Measurements from ENCODE around the gene GPR35. TPM values are rescaled to one million over a fixed set of nuclear protein-coding genes. Genes with fewer than 3 reads are reported as not detected.

The GPR35 gene
- total and polyA plus RNA-seq, 2 of the 13 experiments (the other 11 are each of a cell fraction or from before 2014, with no cell fraction given): 27.1 to 44.2 TPM

DNA sequence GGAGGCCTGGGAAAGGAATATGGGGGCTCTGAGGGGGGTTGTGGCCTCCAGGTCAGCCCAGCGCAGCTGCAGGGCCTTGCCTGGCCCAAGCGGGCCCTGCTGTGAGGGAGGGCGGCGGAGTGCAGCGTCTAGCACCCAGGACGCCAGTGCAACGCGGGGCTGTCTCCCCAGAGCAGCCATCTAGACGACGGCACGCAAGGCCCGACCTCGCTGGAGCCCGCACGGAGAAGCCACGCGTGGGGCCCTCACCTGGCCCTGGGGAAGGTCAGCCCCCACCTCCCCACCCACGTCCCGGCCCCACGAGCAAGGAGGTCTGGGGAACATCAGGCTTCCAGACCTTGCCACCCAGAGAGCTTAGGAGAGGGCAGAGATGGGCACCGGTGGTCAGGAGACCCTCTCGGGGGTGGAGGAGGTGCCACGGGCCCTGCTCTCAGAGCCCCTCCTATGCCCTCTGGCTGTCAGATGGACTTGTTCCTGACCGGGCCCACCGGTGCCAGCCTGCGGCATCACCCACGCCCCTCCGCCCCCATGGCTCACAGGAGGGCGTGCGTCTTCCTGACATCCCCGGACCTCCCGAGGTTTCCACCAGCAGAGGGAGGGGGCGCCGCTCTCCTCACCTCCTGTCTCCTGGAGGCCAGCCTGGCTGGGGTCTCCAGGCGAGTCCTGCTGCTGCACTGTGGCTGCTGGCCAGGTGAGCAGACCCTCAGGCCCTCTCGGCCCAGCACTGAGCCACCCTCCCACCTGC, 17.0 kb downstream of the GPR35 start (continued):
- TF ChIP-seq, protein P1, sequence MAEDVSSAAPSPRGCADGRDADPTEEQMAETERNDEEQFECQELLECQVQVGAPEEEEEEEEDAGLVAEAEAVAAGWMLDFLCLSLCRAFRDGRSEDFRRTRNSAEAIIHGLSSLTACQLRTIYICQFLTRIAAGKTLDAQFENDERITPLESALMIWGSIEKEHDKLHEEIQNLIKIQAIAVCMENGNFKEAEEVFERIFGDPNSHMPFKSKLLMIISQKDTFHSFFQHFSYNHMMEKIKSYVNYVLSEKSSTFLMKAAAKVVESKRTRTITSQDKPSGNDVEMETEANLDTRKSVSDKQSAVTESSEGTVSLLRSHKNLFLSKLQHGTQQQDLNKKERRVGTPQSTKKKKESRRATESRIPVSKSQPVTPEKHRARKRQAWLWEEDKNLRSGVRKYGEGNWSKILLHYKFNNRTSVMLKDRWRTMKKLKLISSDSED (CRISPR knock-in tag; IDR thresholded peaks at IDR 0.05): no peak
- TF ChIP-seq, protein P2, sequence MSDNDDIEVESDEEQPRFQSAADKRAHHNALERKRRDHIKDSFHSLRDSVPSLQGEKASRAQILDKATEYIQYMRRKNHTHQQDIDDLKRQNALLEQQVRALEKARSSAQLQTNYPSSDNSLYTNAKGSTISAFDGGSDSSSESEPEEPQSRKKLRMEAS (IDR thresholded peaks at IDR 0.05): no peak
- TF ChIP-seq, protein P3, sequence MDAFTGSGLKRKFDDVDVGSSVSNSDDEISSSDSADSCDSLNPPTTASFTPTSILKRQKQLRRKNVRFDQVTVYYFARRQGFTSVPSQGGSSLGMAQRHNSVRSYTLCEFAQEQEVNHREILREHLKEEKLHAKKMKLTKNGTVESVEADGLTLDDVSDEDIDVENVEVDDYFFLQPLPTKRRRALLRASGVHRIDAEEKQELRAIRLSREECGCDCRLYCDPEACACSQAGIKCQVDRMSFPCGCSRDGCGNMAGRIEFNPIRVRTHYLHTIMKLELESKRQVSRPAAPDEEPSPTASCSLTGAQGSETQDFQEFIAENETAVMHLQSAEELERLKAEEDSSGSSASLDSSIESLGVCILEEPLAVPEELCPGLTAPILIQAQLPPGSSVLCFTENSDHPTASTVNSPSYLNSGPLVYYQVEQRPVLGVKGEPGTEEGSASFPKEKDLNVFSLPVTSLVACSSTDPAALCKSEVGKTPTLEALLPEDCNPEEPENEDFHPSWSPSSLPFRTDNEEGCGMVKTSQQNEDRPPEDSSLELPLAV (CRISPR knock-in tag; conservative IDR thresholded peaks at IDR 0.05; ENCODE audit: low read depth): no peak
- no peak for TF ChIP-seq TEAD2 (CRISPR knock-in tag; IDR thresholded peaks at IDR 0.05)
- TF ChIP-seq, protein P4, sequence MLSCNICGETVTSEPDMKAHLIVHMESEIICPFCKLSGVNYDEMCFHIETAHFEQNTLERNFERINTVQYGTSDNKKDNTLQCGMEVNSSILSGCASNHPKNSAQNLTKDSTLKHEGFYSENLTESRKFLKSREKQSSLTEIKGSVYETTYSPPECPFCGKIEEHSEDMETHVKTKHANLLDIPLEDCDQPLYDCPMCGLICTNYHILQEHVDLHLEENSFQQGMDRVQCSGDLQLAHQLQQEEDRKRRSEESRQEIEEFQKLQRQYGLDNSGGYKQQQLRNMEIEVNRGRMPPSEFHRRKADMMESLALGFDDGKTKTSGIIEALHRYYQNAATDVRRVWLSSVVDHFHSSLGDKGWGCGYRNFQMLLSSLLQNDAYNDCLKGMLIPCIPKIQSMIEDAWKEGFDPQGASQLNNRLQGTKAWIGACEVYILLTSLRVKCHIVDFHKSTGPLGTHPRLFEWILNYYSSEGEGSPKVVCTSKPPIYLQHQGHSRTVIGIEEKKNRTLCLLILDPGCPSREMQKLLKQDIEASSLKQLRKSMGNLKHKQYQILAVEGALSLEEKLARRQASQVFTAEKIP (CRISPR knock-in tag; IDR thresholded peaks at IDR 0.05; ENCODE audit: borderline replicate concordance): no peak
- TF ChIP-seq DNMT3B (CRISPR knock-in tag; conservative IDR thresholded peaks at IDR 0.05): no peak
- no peak for TF ChIP-seq HNRNPK (IDR thresholded peaks at IDR 0.05; ENCODE audit: low read depth, low read length, poor library complexity, severe bottlenecking)
- TF ChIP-seq, protein P5, sequence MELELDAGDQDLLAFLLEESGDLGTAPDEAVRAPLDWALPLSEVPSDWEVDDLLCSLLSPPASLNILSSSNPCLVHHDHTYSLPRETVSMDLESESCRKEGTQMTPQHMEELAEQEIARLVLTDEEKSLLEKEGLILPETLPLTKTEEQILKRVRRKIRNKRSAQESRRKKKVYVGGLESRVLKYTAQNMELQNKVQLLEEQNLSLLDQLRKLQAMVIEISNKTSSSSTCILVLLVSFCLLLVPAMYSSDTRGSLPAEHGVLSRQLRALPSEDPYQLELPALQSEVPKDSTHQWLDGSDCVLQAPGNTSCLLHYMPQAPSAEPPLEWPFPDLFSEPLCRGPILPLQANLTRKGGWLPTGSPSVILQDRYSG (CRISPR knock-in tag; IDR thresholded peaks at IDR 0.05): no peak
- TF ChIP-seq, protein P6, sequence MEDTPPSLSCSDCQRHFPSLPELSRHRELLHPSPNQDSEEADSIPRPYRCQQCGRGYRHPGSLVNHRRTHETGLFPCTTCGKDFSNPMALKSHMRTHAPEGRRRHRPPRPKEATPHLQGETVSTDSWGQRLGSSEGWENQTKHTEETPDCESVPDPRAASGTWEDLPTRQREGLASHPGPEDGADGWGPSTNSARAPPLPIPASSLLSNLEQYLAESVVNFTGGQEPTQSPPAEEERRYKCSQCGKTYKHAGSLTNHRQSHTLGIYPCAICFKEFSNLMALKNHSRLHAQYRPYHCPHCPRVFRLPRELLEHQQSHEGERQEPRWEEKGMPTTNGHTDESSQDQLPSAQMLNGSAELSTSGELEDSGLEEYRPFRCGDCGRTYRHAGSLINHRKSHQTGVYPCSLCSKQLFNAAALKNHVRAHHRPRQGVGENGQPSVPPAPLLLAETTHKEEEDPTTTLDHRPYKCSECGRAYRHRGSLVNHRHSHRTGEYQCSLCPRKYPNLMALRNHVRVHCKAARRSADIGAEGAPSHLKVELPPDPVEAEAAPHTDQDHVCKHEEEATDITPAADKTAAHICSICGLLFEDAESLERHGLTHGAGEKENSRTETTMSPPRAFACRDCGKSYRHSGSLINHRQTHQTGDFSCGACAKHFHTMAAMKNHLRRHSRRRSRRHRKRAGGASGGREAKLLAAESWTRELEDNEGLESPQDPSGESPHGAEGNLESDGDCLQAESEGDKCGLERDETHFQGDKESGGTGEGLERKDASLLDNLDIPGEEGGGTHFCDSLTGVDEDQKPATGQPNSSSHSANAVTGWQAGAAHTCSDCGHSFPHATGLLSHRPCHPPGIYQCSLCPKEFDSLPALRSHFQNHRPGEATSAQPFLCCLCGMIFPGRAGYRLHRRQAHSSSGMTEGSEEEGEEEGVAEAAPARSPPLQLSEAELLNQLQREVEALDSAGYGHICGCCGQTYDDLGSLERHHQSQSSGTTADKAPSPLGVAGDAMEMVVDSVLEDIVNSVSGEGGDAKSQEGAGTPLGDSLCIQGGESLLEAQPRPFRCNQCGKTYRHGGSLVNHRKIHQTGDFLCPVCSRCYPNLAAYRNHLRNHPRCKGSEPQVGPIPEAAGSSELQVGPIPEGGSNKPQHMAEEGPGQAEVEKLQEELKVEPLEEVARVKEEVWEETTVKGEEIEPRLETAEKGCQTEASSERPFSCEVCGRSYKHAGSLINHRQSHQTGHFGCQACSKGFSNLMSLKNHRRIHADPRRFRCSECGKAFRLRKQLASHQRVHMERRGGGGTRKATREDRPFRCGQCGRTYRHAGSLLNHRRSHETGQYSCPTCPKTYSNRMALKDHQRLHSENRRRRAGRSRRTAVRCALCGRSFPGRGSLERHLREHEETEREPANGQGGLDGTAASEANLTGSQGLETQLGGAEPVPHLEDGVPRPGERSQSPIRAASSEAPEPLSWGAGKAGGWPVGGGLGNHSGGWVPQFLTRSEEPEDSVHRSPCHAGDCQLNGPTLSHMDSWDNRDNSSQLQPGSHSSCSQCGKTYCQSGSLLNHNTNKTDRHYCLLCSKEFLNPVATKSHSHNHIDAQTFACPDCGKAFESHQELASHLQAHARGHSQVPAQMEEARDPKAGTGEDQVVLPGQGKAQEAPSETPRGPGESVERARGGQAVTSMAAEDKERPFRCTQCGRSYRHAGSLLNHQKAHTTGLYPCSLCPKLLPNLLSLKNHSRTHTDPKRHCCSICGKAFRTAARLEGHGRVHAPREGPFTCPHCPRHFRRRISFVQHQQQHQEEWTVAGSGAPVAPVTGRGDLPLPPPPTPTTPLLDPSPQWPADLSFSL (CRISPR knock-in tag; IDR thresholded peaks at IDR 0.05): no peak
